Activated CD4-positive, alpha-beta T cell treated with anti-CD3 and anti-CD28 coated beads for 36 hours (primary cell): ENCODE data around the gene IRAK3. TPM values are rescaled to one million over a fixed set of nuclear protein-coding genes. Genes with fewer than 3 reads are reported as not detected.

Experiments
- total RNA-seq, 2 experiments: library from RNA; stranded (reverse); gene quantifications; one replicate each; pipeline ENCODE4 v1.2.3, GENCODE V29; 2021

Gene IRAK3
- total RNA-seq, 2 experiments from 2014 or later, result 0.82 to 1.1 TPM

Other genes with a start within 250 kb of the IRAK3 start
- 10 to 100 TPM; 33.1 to 36.5 TPM for gene LLPH, start 58.5 kb upstream of the IRAK3 start, total RNA-seq
- 10 to 100 TPM; 41.4 to 44.6 TPM for gene TMBIM4, start 19.2 kb upstream of the IRAK3 start, total RNA-seq
- 10 to 100 TPM; 21.0 to 23.6 TPM for gene HELB, start 113.3 kb downstream of the IRAK3 start, total RNA-seq